OCI-LY3 (cell line): ENCODE data around the gene ALCAM.
A peak's percentile ranks its signal among the peaks of the same experiment; 100 is the strongest.

Experiments
- H2AFZ ChIP-seq: fragments of 200-600, 300-600 bp; shearing (Covaris generic); 2 replicates; pipeline ENCODE4 v1.6.0; 2014; ENCODE audit warnings: antibody characterized with exemption, low read depth, low read length
- H3K27ac ChIP-seq: fragments of 200-600, 300-600 bp; sonication (generic); 2 replicates; pipeline ENCODE4 v1.5.1; 2014; ENCODE audit warnings: mild to moderate bottlenecking, low read length, moderate library complexity, mixed read lengths
- H3K27me3 ChIP-seq: fragments of 200-600, 300-600 bp; sonication (generic); 2 replicates; pipeline ENCODE4 v1.6.1; 2014; ENCODE audit warnings: low read depth, low read length, mixed read lengths
- H3K36me3 ChIP-seq: fragments of 200-600, 300-600 bp; sonication (generic); replicated peaks from 2 replicates; pipeline ENCODE3; 2014; ENCODE audit warnings: low read depth, low read length, mixed read lengths
- H3K4me1 ChIP-seq: fragments of 300-600, 200-600 bp; sonication (generic); 2 replicates; pipeline ENCODE4 v1.6.1; 2014; ENCODE audit warnings: low read length, mixed read lengths
- H3K4me2 ChIP-seq: fragments of 200-600, 300-600 bp; sonication (generic); 2 replicates; pipeline ENCODE4 v1.6.1; 2014; ENCODE audit warnings: low read length, mixed read lengths
- H3K4me3 ChIP-seq: fragments of 300-600, 200-600 bp; sonication (generic); 2 replicates; pipeline ENCODE4 v1.5.1; 2014; ENCODE audit warnings: antibody characterized with exemption, mild to moderate bottlenecking, low read length, moderate library complexity
- H3K79me2 ChIP-seq: fragments of 300-600, 200-600 bp; shearing (Covaris generic); 2 replicates; pipeline ENCODE4 v1.6.1; 2014; ENCODE audit warnings: mild to moderate bottlenecking, low read length, mixed read lengths
- H3K9ac ChIP-seq: fragments of 300-600, 200-600 bp; shearing (Covaris generic); 2 replicates; pipeline ENCODE4 v1.6.0; 2014; ENCODE audit warnings: mild to moderate bottlenecking, low read length, moderate library complexity
- H3K9me3 ChIP-seq: fragments of 200-600, 300-600 bp; shearing (Covaris generic); 2 replicates; pipeline ENCODE4 v1.6.1; 2014; ENCODE audit warnings: low read length, mixed read lengths; ENCODE audit not compliant: insufficient read depth
- H4K20me1 ChIP-seq: fragments of 200-600, 300-600 bp; sonication (generic); 2 replicates; pipeline ENCODE4 v1.6.1; 2016; ENCODE audit warnings: low read length, mixed read lengths; ENCODE audit not compliant: insufficient read depth
- EZH2phosphoT487 ChIP-seq: fragments of 200-600 bp; shearing (Covaris generic); IDR thresholded peaks from 2 replicates; pipeline ENCODE4 v1.6.1; 2018; ENCODE audit warnings: antibody characterized with exemption, mixed run types, low read depth
- TF ChIP-seq, protein P1 (sequence below): fragments of 200-600, 300-600 bp; sonication (generic); IDR thresholded peaks from 2 replicates; pipeline ENCODE4 v1.5.1; 2014; ENCODE audit warnings: antibody characterized with exemption, low read length, low read depth

The ALCAM gene

DNA sequence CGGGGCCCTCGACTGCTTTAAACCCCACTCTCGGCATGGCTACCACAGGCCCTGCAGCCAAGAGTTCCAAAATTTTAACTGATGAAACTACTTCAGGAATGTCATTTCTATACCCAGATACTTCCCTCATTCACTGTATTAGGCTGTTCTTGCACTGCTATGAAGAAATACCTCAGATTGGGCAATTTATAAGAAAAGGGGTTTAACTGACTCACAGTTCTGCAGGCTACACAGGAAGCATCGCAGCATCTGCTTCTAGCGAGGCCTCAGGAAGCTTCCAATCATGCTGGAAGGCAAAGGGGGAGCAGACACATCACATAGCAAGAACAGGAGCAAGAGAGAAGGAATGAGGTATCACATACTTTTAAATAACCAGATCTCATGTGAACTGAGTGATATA, 21.6 kb upstream of the ALCAM start:
- no peak overlapping the region for H2AFZ ChIP-seq
- H3K79me2 ChIP-seq: no peaks in the 10 kb centered on the region
- H3K36me3 ChIP-seq: peaks cover 14% of the 10 kb centered on the region
- peaks cover 11% of the 10 kb centered on the region; the same call in 1 of the 2 replicates for H3K9me3 ChIP-seq
- peaks cover 30% of the 10 kb centered on the region for H3K4me1 ChIP-seq
- H4K20me1 ChIP-seq: no peaks in the 10 kb centered on the region
- H3K9ac ChIP-seq: no peak overlapping the region
- TF ChIP-seq, protein P1, sequence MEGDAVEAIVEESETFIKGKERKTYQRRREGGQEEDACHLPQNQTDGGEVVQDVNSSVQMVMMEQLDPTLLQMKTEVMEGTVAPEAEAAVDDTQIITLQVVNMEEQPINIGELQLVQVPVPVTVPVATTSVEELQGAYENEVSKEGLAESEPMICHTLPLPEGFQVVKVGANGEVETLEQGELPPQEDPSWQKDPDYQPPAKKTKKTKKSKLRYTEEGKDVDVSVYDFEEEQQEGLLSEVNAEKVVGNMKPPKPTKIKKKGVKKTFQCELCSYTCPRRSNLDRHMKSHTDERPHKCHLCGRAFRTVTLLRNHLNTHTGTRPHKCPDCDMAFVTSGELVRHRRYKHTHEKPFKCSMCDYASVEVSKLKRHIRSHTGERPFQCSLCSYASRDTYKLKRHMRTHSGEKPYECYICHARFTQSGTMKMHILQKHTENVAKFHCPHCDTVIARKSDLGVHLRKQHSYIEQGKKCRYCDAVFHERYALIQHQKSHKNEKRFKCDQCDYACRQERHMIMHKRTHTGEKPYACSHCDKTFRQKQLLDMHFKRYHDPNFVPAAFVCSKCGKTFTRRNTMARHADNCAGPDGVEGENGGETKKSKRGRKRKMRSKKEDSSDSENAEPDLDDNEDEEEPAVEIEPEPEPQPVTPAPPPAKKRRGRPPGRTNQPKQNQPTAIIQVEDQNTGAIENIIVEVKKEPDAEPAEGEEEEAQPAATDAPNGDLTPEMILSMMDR: no peak
- TF ChIP-seq EZH2phosphoT487: no peak
- no peak overlapping the region for H3K27ac ChIP-seq
- H3K4me3 ChIP-seq: no peak overlapping the region
- no peak overlapping the region for H3K4me2 ChIP-seq
- no peaks in the 10 kb centered on the region for H3K27me3 ChIP-seq

DNA sequence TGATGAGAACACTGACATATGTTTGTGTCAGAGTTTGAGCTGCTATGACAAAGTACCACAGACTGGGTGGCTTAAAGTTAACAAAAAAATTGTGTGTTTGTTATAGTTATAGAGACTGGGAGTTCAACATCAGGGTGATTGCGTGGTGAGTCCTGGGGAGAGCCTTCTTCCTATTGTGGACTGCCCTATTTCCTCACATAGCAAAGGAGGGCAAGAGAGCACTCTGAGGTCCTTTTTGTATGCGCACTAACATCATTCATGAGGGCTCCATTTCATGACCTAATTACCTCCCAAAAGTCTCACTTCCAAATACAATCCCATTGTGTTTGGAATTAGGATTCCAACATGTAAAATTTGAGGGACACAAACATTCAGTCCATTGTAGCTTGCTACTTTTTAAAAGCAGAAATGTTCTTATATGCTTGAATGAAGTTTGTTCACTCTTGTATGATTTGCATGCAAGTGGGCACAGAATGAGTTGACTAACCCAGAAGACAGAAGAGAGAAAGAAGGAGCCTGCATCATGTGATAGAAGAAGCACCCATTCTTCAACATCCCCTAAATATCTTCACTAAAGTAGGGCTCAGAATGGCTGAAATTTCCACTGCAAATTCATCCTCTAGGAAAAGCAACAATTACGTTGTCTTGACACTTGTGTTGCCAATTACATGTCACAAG, 18.9 kb upstream of the ALCAM start:
- H3K36me3 ChIP-seq: peaks cover 20% of the 10 kb centered on the region
- H3K4me2 ChIP-seq: peak overlapping the region; percentile 76
- peaks cover 54% of the 10 kb centered on the region for H3K4me1 ChIP-seq
- no peak for TF ChIP-seq EZH2phosphoT487
- TF ChIP-seq, protein P1: no peak
- peak overlapping the region; percentile 75 for H3K27ac ChIP-seq
- H3K79me2 ChIP-seq: no peaks in the 10 kb centered on the region
- peak overlapping the region; percentile 43 for H3K4me3 ChIP-seq
- H3K9me3 ChIP-seq: peaks cover 11% of the 10 kb centered on the region; the same call in 1 of the 2 replicates
- H3K9ac ChIP-seq: peak overlapping the region; percentile 45; the same call in 1 of the 2 replicates
- H4K20me1 ChIP-seq: no peaks in the 10 kb centered on the region
- H3K27me3 ChIP-seq: no peaks in the 10 kb centered on the region
- peak overlapping the region; percentile 76 for H2AFZ ChIP-seq

DNA sequence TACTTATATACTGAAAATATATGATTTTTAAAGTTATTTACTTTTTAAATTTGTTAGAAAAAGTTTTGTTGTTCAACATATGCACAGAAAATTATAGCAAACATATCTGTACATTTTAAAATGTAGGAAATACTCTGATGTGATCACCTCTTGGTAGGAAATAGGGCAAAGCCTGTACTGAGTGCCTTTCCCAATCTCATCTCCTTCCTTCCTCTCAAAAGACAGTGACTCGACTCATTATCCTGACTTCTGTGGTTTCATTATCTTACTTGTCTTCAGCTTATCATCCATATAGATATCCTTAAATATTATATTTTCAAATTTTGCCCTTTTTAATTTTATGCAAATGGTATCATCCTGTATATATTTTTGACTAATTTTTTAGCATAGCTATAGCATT, 18.4 kb upstream of the ALCAM start:
- Histone ChIP-seq H3K4me2 (peak overlapping the region; percentile 76), H3K9me3 (peaks cover 11% of the 10 kb centered on the region; the same call in 1 of the 2 replicates), H3K4me1 (peaks cover 59% of the 10 kb centered on the region), H3K27me3 (no peaks in the 10 kb centered on the region), H2AFZ (no peak overlapping the region), H3K9ac (no peak overlapping the region), H3K79me2 (no peaks in the 10 kb centered on the region), H3K36me3 (peaks cover 20% of the 10 kb centered on the region), H3K4me3 (0 out of 2 replicates have a peak overlapping the region, but pooled peaks have one; percentile 43), H3K27ac (peak overlapping the region; percentile 75), H4K20me1 (no peaks in the 10 kb centered on the region)
- TF ChIP-seq, protein P1: no peak
- TF ChIP-seq EZH2phosphoT487: no peak

DNA sequence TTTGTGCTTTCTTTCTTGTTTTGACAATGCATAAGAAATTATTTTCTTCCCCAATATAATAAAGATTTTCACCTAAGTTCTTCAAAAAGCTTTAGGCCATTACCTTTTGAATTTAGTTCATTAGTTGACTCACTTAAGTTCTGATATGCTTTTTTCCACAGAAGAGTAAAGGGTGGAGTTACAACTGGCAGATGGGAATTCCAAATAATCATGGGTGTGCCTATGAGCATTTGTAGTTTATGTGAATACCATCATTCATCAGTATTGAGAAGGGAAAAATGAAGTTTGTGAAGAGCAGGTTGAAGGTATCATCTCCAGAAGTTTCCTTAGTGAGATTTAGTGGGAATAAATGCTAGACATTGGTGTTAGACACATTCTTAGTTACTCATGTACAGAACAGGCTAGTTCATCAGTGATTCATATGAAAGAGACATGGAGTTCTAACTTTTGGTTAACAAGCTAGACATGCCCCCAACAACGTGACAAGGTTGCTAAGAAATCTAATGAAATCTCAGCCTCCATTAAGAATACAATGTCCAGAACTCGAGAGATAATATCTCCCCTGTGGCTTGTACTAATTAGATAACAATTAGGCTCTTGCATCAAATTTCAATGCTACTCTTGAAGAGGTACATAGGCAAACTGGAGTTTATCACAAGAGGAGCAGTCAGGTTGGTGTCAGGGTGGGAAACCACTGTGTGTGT, 16.9 kb upstream of the ALCAM start:
- H3K36me3 ChIP-seq: peaks cover 20% of the 10 kb centered on the region
- no peak overlapping the region for H3K4me3 ChIP-seq
- no peaks in the 10 kb centered on the region for H4K20me1 ChIP-seq
- no peak overlapping the region for H3K9ac ChIP-seq
- H2AFZ ChIP-seq: no peak overlapping the region
- peaks cover 11% of the 10 kb centered on the region; the same call in 1 of the 2 replicates for H3K9me3 ChIP-seq
- H3K27me3 ChIP-seq: no peaks in the 10 kb centered on the region
- H3K79me2 ChIP-seq: no peaks in the 10 kb centered on the region
- no peak overlapping the region for H3K27ac ChIP-seq
- peaks cover 62% of the 10 kb centered on the region for H3K4me1 ChIP-seq
- no peak overlapping the region for H3K4me2 ChIP-seq
- TF ChIP-seq, protein P1: no peak
- TF ChIP-seq EZH2phosphoT487: no peak
